GM12878 (cell line): ENCODE measurements around the gene DIP2C. TPM values are rescaled to one million over a fixed set of nuclear protein-coding genes. Genes with fewer than 3 reads are reported as not detected.

Experiments
- E2F4 ChIP-seq: IDR thresholded peaks from 2 replicates; pipeline ENCODE4 v1.6.1; 2012; ENCODE audit warnings: low read depth, low read length, improper control_type of control experiment
- FOXK2 ChIP-seq: fragments of 450-650 bp; IDR thresholded peaks from 2 replicates; pipeline ENCODE4 v1.6.1; 2017; ENCODE audit warnings: mild to moderate bottlenecking, moderate library complexity
- polyA plus RNA-seq, 11 experiments: library from polyadenylated mRNA; depleted of rRNA in 4 of 11; unstranded in 6 of 11; stranded (reverse) in 5 of 11; fragments of >200 nt; fragmentation: Nextera tagmentation in 4 of 11; fragmentation: Illumina TruSeq in 1 of 11; extraction: Ambion mirVana in 4 of 11; extraction: Trizol in 1 of 11; gene quantifications; 1 replicate in 1 of 11; 2 replicates in 10 of 11; pipeline versions ENCODE4 v1.2.1 to v1.2.3, GENCODE V29; 2011 to 2016; ENCODE audit warnings: inconsistent platforms in 2 of 11, missing spikeins in 2 of 11, low read depth in 1 of 11
- total RNA-seq, 4 experiments: library from RNA; depleted of rRNA in 3 of 4; stranded (reverse); fragments of >200 nt in 3 of 4; fragmentation: Illumina TruSeq in 1 of 4; extraction: Trizol in 1 of 4; gene quantifications; 2 replicates each; pipeline versions ENCODE4 v1.2.1 to v1.2.3, GENCODE V29; 2013 to 2021
- TF ChIP-seq, protein P1 (sequence below): IDR thresholded peaks from 2 replicates; pipeline ENCODE4 v1.6.1; 2012; ENCODE audit warnings: improper control_type of control experiment, low read depth, low read length; ENCODE audit not compliant: insufficient replicate concordance
- TF ChIP-seq, protein P2 (sequence below): fragments of 450-650 bp; IDR thresholded peaks from 2 replicates; pipeline ENCODE4 v1.6.1; 2016; ENCODE audit warnings: mild to moderate bottlenecking, moderate library complexity, borderline replicate concordance
- TF ChIP-seq, protein P3 (sequence below): fragments of 450-650 bp; IDR thresholded peaks from 2 replicates; pipeline ENCODE4 v1.6.1; 2018; ENCODE audit warnings: mild to moderate bottlenecking, low read depth, moderate library complexity; ENCODE audit not compliant: partially characterized antibody

Gene DIP2C
- total and polyA plus RNA-seq, 10 of the 15 experiments (the other 5 are each of a cell fraction or from before 2014, with no cell fraction given), result 0.01 to 0.10 (median 0.06) TPM

DNA sequence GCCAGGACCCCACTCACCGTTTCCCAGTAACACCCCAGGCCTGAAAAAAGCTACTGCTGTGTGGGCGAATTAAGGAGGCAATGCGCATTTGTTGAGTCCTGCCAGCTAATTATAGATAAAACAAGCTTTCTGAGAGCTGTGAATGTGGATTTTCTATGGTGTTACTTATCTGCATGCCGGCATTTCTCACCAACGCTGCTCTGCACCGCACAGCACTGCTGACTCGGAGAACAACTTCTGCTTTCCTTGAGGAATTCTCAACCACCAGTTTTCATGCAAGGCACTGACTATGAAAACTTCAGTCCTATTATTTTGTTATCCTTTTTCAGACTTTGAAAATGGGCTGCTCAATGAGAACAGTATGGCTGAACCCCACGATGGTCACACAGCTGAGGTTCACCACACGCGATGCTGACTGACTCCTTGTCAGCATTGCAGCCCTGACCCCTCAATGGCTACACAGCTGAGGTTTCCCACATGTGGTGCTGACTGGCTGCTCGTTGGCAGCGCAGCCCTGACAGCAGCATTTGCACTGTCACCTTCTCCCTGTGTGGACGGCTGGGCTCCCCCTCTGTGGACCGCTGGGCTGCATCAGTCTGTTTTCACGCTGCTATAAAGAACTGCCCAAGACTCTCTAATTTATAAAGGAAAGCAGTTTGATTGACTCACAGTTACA is 190.6 kb downstream of the DIP2C start (continued):
- TF ChIP-seq, protein P1, sequence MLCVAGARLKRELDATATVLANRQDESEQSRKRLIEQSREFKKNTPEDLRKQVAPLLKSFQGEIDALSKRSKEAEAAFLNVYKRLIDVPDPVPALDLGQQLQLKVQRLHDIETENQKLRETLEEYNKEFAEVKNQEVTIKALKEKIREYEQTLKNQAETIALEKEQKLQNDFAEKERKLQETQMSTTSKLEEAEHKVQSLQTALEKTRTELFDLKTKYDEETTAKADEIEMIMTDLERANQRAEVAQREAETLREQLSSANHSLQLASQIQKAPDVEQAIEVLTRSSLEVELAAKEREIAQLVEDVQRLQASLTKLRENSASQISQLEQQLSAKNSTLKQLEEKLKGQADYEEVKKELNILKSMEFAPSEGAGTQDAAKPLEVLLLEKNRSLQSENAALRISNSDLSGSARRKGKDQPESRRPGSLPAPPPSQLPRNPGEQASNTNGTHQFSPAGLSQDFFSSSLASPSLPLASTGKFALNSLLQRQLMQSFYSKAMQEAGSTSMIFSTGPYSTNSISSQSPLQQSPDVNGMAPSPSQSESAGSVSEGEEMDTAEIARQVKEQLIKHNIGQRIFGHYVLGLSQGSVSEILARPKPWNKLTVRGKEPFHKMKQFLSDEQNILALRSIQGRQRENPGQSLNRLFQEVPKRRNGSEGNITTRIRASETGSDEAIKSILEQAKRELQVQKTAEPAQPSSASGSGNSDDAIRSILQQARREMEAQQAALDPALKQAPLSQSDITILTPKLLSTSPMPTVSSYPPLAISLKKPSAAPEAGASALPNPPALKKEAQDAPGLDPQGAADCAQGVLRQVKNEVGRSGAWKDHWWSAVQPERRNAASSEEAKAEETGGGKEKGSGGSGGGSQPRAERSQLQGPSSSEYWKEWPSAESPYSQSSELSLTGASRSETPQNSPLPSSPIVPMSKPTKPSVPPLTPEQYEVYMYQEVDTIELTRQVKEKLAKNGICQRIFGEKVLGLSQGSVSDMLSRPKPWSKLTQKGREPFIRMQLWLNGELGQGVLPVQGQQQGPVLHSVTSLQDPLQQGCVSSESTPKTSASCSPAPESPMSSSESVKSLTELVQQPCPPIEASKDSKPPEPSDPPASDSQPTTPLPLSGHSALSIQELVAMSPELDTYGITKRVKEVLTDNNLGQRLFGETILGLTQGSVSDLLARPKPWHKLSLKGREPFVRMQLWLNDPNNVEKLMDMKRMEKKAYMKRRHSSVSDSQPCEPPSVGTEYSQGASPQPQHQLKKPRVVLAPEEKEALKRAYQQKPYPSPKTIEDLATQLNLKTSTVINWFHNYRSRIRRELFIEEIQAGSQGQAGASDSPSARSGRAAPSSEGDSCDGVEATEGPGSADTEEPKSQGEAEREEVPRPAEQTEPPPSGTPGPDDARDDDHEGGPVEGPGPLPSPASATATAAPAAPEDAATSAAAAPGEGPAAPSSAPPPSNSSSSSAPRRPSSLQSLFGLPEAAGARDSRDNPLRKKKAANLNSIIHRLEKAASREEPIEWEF, result no peak
- TF ChIP-seq, protein P2, sequence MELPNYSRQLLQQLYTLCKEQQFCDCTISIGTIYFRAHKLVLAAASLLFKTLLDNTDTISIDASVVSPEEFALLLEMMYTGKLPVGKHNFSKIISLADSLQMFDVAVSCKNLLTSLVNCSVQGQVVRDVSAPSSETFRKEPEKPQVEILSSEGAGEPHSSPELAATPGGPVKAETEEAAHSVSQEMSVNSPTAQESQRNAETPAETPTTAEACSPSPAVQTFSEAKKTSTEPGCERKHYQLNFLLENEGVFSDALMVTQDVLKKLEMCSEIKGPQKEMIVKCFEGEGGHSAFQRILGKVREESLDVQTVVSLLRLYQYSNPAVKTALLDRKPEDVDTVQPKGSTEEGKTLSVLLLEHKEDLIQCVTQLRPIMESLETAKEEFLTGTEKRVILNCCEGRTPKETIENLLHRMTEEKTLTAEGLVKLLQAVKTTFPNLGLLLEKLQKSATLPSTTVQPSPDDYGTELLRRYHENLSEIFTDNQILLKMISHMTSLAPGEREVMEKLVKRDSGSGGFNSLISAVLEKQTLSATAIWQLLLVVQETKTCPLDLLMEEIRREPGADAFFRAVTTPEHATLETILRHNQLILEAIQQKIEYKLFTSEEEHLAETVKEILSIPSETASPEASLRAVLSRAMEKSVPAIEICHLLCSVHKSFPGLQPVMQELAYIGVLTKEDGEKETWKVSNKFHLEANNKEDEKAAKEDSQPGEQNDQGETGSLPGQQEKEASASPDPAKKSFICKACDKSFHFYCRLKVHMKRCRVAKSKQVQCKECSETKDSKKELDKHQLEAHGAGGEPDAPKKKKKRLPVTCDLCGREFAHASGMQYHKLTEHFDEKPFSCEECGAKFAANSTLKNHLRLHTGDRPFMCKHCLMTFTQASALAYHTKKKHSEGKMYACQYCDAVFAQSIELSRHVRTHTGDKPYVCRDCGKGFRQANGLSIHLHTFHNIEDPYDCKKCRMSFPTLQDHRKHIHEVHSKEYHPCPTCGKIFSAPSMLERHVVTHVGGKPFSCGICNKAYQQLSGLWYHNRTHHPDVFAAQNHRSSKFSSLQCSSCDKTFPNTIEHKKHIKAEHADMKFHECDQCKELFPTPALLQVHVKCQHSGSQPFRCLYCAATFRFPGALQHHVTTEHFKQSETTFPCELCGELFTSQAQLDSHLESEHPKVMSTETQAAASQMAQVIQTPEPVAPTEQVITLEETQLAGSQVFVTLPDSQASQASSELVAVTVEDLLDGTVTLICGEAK, result no peak
- TF ChIP-seq E2F4 (no peak), FOXK2 (no peak)
- TF ChIP-seq, protein P3, sequence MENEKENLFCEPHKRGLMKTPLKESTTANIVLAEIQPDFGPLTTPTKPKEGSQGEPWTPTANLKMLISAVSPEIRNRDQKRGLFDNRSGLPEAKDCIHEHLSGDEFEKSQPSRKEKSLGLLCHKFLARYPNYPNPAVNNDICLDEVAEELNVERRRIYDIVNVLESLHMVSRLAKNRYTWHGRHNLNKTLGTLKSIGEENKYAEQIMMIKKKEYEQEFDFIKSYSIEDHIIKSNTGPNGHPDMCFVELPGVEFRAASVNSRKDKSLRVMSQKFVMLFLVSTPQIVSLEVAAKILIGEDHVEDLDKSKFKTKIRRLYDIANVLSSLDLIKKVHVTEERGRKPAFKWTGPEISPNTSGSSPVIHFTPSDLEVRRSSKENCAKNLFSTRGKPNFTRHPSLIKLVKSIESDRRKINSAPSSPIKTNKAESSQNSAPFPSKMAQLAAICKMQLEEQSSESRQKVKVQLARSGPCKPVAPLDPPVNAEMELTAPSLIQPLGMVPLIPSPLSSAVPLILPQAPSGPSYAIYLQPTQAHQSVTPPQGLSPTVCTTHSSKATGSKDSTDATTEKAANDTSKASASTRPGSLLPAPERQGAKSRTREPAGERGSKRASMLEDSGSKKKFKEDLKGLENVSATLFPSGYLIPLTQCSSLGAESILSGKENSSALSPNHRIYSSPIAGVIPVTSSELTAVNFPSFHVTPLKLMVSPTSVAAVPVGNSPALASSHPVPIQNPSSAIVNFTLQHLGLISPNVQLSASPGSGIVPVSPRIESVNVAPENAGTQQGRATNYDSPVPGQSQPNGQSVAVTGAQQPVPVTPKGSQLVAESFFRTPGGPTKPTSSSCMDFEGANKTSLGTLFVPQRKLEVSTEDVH, result no peak
